Activated naive CD4-positive, alpha-beta T cell treated with anti-CD3 and anti-CD28 coated beads, Interleukin-2, amount 50 U/mL, for 16 hours (primary cell): Measurements from ENCODE around the gene ZER1.

Experiments
- DNase-seq: peaks from one replicate; pipeline ENCODE4 v3.0.0-alpha.2; 2020

ZER1 gene

GRCh38 chr9:128732576-128732975, 39.2 kb downstream of the ZER1 start:
- no peak for DNase-seq

GRCh38 chr9:128731691-128732090, 40.0 kb downstream of the ZER1 start:
- DNase-seq, result no peak

GRCh38 chr9:128731093-128731492, 40.6 kb downstream of the ZER1 start:
- DNase-seq, result no peak

- DNase-seq, result no peak
Observed at GRCh38 chr9:128729766-128730517, 41.8 kb downstream of the ZER1 start.

GRCh38 chr9:128729302-128729701, 42.4 kb downstream of the ZER1 start:
- no peak for DNase-seq

GRCh38 chr9:128728298-128728697, 43.4 kb downstream of the ZER1 start:
- no peak for DNase-seq

- DNase-seq, result no peak
Observed at GRCh38 chr9:128727640-128728248, 44.0 kb downstream of the ZER1 start.

GRCh38 chr9:128724744-128725211, 46.9 kb downstream of the ZER1 start:
- peak; percentile 27 for DNase-seq

GRCh38 chr9:128723866-128724743, 47.6 kb downstream of the ZER1 start, which contains the start of gene ZDHHC12:
Gene ZDHHC12 (minus strand): TSS chr9:128724127. CDS start chr9:128724093, 34 bp downstream.
- peak; percentile 99 for DNase-seq

GRCh38 chr9:128723352-128723865, 48.3 kb downstream of the ZER1 start:
- DNase-seq, result no peak

- DNase-seq, result no peak
Observed at GRCh38 chr9:128722380-128723351, 49.1 kb downstream of the ZER1 start.

GRCh38 chr9:128721487-128722010, 50.2 kb downstream of the ZER1 start:
- no peak for DNase-seq

- DNase-seq, result no peak
Observed at GRCh38 chr9:128720841-128721486, 50.8 kb downstream of the ZER1 start.

- DNase-seq, result no peak
Observed at GRCh38 chr9:128719919-128720605, 51.7 kb downstream of the ZER1 start.

GRCh38 chr9:128718475-128718874, 53.3 kb downstream of the ZER1 start:
- DNase-seq, result no peak

GRCh38 chr9:128718047-128718446, 53.7 kb downstream of the ZER1 start:
- DNase-seq, result no peak

GRCh38 chr9:128716581-128717254, 55.0 kb downstream of the ZER1 start:
- no peak for DNase-seq

GRCh38 chr9:128715436-128715750, 56.3 kb downstream of the ZER1 start:
- DNase-seq, result no peak

- DNase-seq, result no peak
Observed at GRCh38 chr9:128714586-128715435, 56.9 kb downstream of the ZER1 start.
